Endothelial cell of umbilical vein (primary cell): ENCODE results near the gene LCN6. TPM values are rescaled to one million over a fixed set of nuclear protein-coding genes. Genes with fewer than 3 reads are reported as not detected.
"Not testable (repeated sequence)": the region's sequence is repeated elsewhere in the genome, so short reads cannot be mapped to it uniquely, and the experiment has no call there.

Experiments
- BruUV-seq: library from RNA; stranded (reverse); fragments of 400-500 nt; replicated peaks from 2 replicates; lab custom pipeline; 2021; lab: Mats Ljungman, UMichigan
- CTCF ChIA-PET: fragments of 300-600, 350-600 bp; sonication (Branson Sonifier 250); formaldehyde crosslinking; loops from one replicate; lab custom pipeline; 2021; ENCODE audit warnings: antibody characterized with exemption, inconsistent platforms; lab: Charles Lee
- POLR2A ChIA-PET: fragments of 300-600, 350-600 bp; sonication (Branson Sonifier 250); formaldehyde crosslinking; loops from one replicate; lab custom pipeline; 2021; ENCODE audit warnings: antibody characterized with exemption, inconsistent platforms; lab: Charles Lee
- DNase-seq: peaks from one replicate; pipeline ENCODE4 v3.0.0-alpha.2; 2011; ENCODE audit warnings: low read depth, low spot score
- FAIRE-seq: peaks from 2 replicates; lab custom pipeline; 2011; peaks lifted over from hg19 to GRCh38; lab: Jason Lieb, UNC
- H2AFZ ChIP-seq: 2 replicates; pipeline ENCODE4 v1.6.0; 2012; ENCODE audit warnings: low read depth, low read length, control low read depth, inconsistent platforms
- H3K27ac ChIP-seq: 2 replicates; pipeline ENCODE4 v1.5.1; 2011; ENCODE audit warnings: low read depth, mild to moderate bottlenecking, control low read depth, low read length, moderate library complexity; ENCODE audit not compliant: insufficient read depth
- H3K27me3 ChIP-seq, 2 experiments: 2 replicates each; pipeline versions ENCODE4 v1.6.0 to v1.6.1; 2011; ENCODE audit warnings: low read length in 2 of 2, mixed read lengths in 1 of 2; ENCODE audit not compliant: control insufficient read depth in 2 of 2, insufficient read depth in 2 of 2
- H3K36me3 ChIP-seq, 2 experiments: 2 replicates in 1 of 2; 3 replicates in 1 of 2; pipeline ENCODE4 v1.5.1; 2011; ENCODE audit warnings: low read length in 2 of 2, mild to moderate bottlenecking in 1 of 2, moderate library complexity in 1 of 2; ENCODE audit not compliant: control insufficient read depth in 2 of 2, insufficient read depth in 2 of 2; ENCODE audit errors: extremely low read depth in 1 of 2
- H3K4me1 ChIP-seq: 3 replicates; pipeline ENCODE4 v1.5.1; 2011; ENCODE audit warnings: mild to moderate bottlenecking, low read length; ENCODE audit not compliant: control insufficient read depth, insufficient read depth; ENCODE audit errors: extremely low read depth
- H3K4me2 ChIP-seq: 2 replicates; pipeline ENCODE4 v1.6.1; 2011; ENCODE audit warnings: low read length, control low read depth, mixed read lengths; ENCODE audit not compliant: insufficient read depth
- H3K4me3 ChIP-seq, 3 experiments: fragments of 200-600 bp in 1 of 3; sonication (generic), shearing (Covaris generic) in 1 of 3; replicated peaks in 1 of 3; 2 replicates each; pipeline ENCODE4 v1.5.1; 2011 to 2016; ENCODE audit warnings: control low read depth in 3 of 3, low read length in 3 of 3, mild to moderate bottlenecking in 2 of 3, inconsistent platforms in 1 of 3, low read depth in 1 of 3, moderate library complexity in 1 of 3; ENCODE audit not compliant: insufficient read depth in 1 of 3
- H3K79me2 ChIP-seq: 2 replicates; pipeline ENCODE4 v1.6.0; 2012; ENCODE audit warnings: low read length, inconsistent platforms; ENCODE audit not compliant: control insufficient read depth, insufficient read depth
- H3K9ac ChIP-seq: replicated peaks from 2 replicates; pipeline ENCODE3; 2011; ENCODE audit warnings: low read length, control low read depth; ENCODE audit not compliant: insufficient read depth; ENCODE audit errors: extremely low read depth
- H3K9me1 ChIP-seq: replicated peaks from 3 replicates; pipeline ENCODE4 v1.6.0; 2011; ENCODE audit warnings: mild to moderate bottlenecking, low read length; ENCODE audit not compliant: control insufficient read depth, insufficient read depth; ENCODE audit errors: extremely low read depth
- H3K9me3 ChIP-seq: replicated peaks from 2 replicates; pipeline ENCODE4 v1.5.1; 2012; ENCODE audit warnings: low read length, inconsistent platforms; ENCODE audit not compliant: control insufficient read depth, insufficient read depth
- H4K20me1 ChIP-seq: replicated peaks from 2 replicates; pipeline ENCODE3; 2011; ENCODE audit warnings: mild to moderate bottlenecking, low read length; ENCODE audit not compliant: control insufficient read depth, insufficient read depth; ENCODE audit errors: extremely low read depth
- CTCF ChIP-seq, 2 donors: IDR thresholded peaks; 1 replicate in 1 of 2; 2 replicates in 1 of 2; pipeline ENCODE4 v1.5.1; 2011; ENCODE audit warnings: low read length in 2 of 2, mild to moderate bottlenecking in 2 of 2, moderate library complexity in 2 of 2, control low read depth in 1 of 2, inconsistent platforms in 1 of 2, low read depth in 1 of 2; ENCODE audit not compliant: insufficient read depth in 1 of 2; ENCODE audit errors: extremely low read depth in 1 of 2
- EZH2 ChIP-seq: IDR thresholded peaks from 2 replicates; pipeline ENCODE4 v1.6.1; 2012; ENCODE audit warnings: borderline replicate concordance, low read depth, mild to moderate bottlenecking, moderate library complexity, low read length, inconsistent platforms; ENCODE audit not compliant: severe bottlenecking
- FOS ChIP-seq: IDR thresholded peaks from 2 replicates; pipeline ENCODE4 v1.6.1; 2011; ENCODE audit warnings: mild to moderate bottlenecking, low read length, moderate library complexity, borderline replicate concordance; ENCODE audit not compliant: insufficient read depth
- GATA2 ChIP-seq: IDR thresholded peaks from 2 replicates; pipeline ENCODE4 v1.7.0; 2011; ENCODE audit warnings: low read depth, mild to moderate bottlenecking, moderate library complexity, mixed read lengths, low read length; ENCODE audit not compliant: insufficient read length, insufficient read depth
- JUN ChIP-seq: IDR thresholded peaks from 2 replicates; pipeline ENCODE4 v1.6.1; 2011; ENCODE audit warnings: borderline replicate concordance, low read depth; ENCODE audit not compliant: insufficient read length, insufficient read depth
- MAX ChIP-seq: IDR thresholded peaks from 2 replicates; pipeline ENCODE4 v1.6.1; 2011; ENCODE audit not compliant: insufficient read depth, insufficient read length
- MYC ChIP-seq: IDR thresholded peaks from one replicate; pipeline ENCODE4 v1.6.1; 2011; ENCODE audit warnings: mild to moderate bottlenecking, low read depth, low read length
- POLR2A ChIP-seq: IDR thresholded peaks from 2 replicates; pipeline ENCODE4 v1.6.1; 2012; ENCODE audit warnings: low read depth, mild to moderate bottlenecking, control low read depth, low read length
- POLR2AphosphoS5 ChIP-seq: IDR thresholded peaks from 2 replicates; pipeline ENCODE4 v1.6.1; 2012; ENCODE audit warnings: low read depth, mild to moderate bottlenecking, control low read depth, low read length, moderate library complexity; ENCODE audit not compliant: insufficient read depth
- dilution Hi-C: fragments of 300-500 bp; cut with MboI; formaldehyde crosslinking; loops from one replicate; pipeline ENCODE4 v1.15.0; 2019; ENCODE audit warnings: low sequenced_read_pairs; ENCODE audit not compliant: extremely low pct_ligation_motif_present
- intact Hi-C: fragments of 100-400 bp; cut with micrococcal nuclease; formaldehyde crosslinking; loops from one replicate; pipeline ENCODE4 v1.10.0; 2022
- polyA plus RNA-seq, 4 experiments: library from polyadenylated mRNA; depleted of rRNA in 3 of 4; stranded (reverse) in 3 of 4; unstranded in 1 of 4; fragments of >200 nt; gene quantifications; 2 replicates each; pipeline versions ENCODE4 v1.2.1 to v1.2.3, GENCODE V29; 2011 to 2012; ENCODE audit warnings: missing spikeins in 1 of 4
- total RNA-seq: library from RNA; stranded (reverse); gene quantifications from 2 replicates; pipeline ENCODE4 v1.2.3, GENCODE V29; 2021

Gene LCN6
- total and polyA plus RNA-seq, 2 donors (not counting 3 experiments of a cell fraction or from before 2014, with no cell fraction given), result 0.17 TPM; not detected in 1

GRCh38 chr9:136786451-136786850 lies 38.1 kb upstream of the LCN6 start:
- H3K27me3 ChIP-seq, result peaks cover 0 to 5% of the 10 kb centered on the region in 2 experiments
- no peak overlapping the region for H3K4me3 ChIP-seq
- intact Hi-C loops, result loop anchor here (5.0 kb wide), 1 partner anchor 451 kb away; no protein-coding TSS in a partner anchor
- dilution Hi-C loops, result no loop called here
- no peak overlapping the region for H3K9ac ChIP-seq
- POLR2A ChIA-PET, result no interaction called here
- no peaks in the 10 kb centered on the region for H3K9me1 ChIP-seq
- BruUV-seq, result no TSS peak
- DNase-seq (no peak), FAIRE-seq (no peak)
- H3K27ac ChIP-seq, result no peak overlapping the region
- no peak overlapping the region for H2AFZ ChIP-seq
- no peaks in the 10 kb centered on the region for H4K20me1 ChIP-seq
- H3K4me2 ChIP-seq, result no peak overlapping the region
- H3K9me3 ChIP-seq, result no peaks in the 10 kb centered on the region
- H3K4me1 ChIP-seq, result peaks cover 4% of the 10 kb centered on the region
- peaks cover under 1% of the 10 kb centered on the region for H3K79me2 ChIP-seq
- no peak for TF ChIP-seq MYC
- no peak for TF ChIP-seq CTCF (IDR thresholded peaks at IDR 0.05; ENCODE audit: extremely low read depth in 1 of 2, insufficient read depth in 1 of 2, low read depth in 1 of 2, low read length in 2 of 2)
- no peak for TF ChIP-seq JUN
- TF ChIP-seq POLR2AphosphoS5, result no peak
- no peak for TF ChIP-seq POLR2A
- TF ChIP-seq GATA2, result no peak
- TF ChIP-seq FOS, result no peak
- TF ChIP-seq EZH2, result no peak
- TF ChIP-seq MAX, result no peak
- no peaks in the 10 kb centered on the region for H3K36me3 ChIP-seq
- CTCF ChIA-PET, result interaction anchor here (1.2 to 1.4 kb wide), 3 partner anchors 9 to 259 kb away, joined by 3 to 4 read pairs (median 4); no protein-coding TSS in a partner anchor

GRCh38 chr9:136785565-136786355 lies 37.4 kb upstream of the LCN6 start:
- H3K4me3 ChIP-seq, H3K79me2 ChIP-seq, H4K20me1 ChIP-seq, H3K4me1 ChIP-seq, DNase-seq, H3K27ac ChIP-seq, H2AFZ ChIP-seq, H3K27me3 ChIP-seq, H3K36me3 ChIP-seq, H3K4me2 ChIP-seq, H3K9ac ChIP-seq, POLR2A ChIA-PET, H3K9me1 ChIP-seq, FAIRE-seq, BruUV-seq, dilution Hi-C loops, H3K9me3 ChIP-seq: not testable (repeated sequence)
- intact Hi-C loops, result loop anchor here (5.0 kb wide), 1 partner anchor 452 kb away; no protein-coding TSS in a partner anchor
- CTCF ChIA-PET, result interaction anchor here (0.6 to 1.4 kb wide), 5 partner anchors 9 to 261 kb away, joined by 3 to 4 read pairs (median 3); partner anchors contain the start of gene NPDC1
